Keratinocyte (primary cell): ENCODE results near the gene CYP2S1. TPM values are rescaled to one million over a fixed set of nuclear protein-coding genes. Genes with fewer than 3 reads are reported as not detected.

Experiments
- DNase-seq: peaks from one replicate; pipeline ENCODE4 v3.0.0-alpha.2; 2011; ENCODE audit warnings: low read depth, missing footprints, low spot score
- FAIRE-seq: peaks from 2 replicates; lab custom pipeline; 2011; peaks lifted over from hg19 to GRCh38; lab: Jason Lieb, UNC
- H2AFZ ChIP-seq: 2 replicates; pipeline ENCODE4 v1.6.0; 2012; ENCODE audit warnings: low read length, control low read depth, inconsistent platforms; ENCODE audit not compliant: control insufficient read depth
- H3K27ac ChIP-seq: 2 replicates; pipeline ENCODE4 v1.5.1; 2011; ENCODE audit warnings: low read length; ENCODE audit not compliant: control insufficient read depth, insufficient read depth
- H3K27me3 ChIP-seq: 3 replicates; pipeline ENCODE4 v1.6.0; 2011; ENCODE audit warnings: low read length; ENCODE audit not compliant: control insufficient read depth, insufficient read depth; ENCODE audit errors: extremely low read depth
- H3K36me3 ChIP-seq, 2 experiments: 2 replicates in 1 of 2; 3 replicates in 1 of 2; pipeline ENCODE4 v1.5.1; 2011; ENCODE audit warnings: low read length in 2 of 2, mild to moderate bottlenecking in 1 of 2; ENCODE audit not compliant: control insufficient read depth in 2 of 2, insufficient read depth in 2 of 2; ENCODE audit errors: extremely low read depth in 1 of 2
- H3K4me1 ChIP-seq: 3 replicates; pipeline ENCODE4 v1.5.1; 2011; ENCODE audit warnings: low read length; ENCODE audit not compliant: control insufficient read depth, insufficient read depth; ENCODE audit errors: extremely low read depth
- H3K4me2 ChIP-seq: 3 replicates; pipeline ENCODE4 v1.6.0; 2011; ENCODE audit warnings: low read depth, low read length; ENCODE audit not compliant: control insufficient read depth, insufficient read depth; ENCODE audit errors: extremely low read depth
- H3K4me3 ChIP-seq, 3 experiments: fragments of 200-600 bp in 1 of 3; sonication (generic) in 1 of 3; 2 replicates in 2 of 3; 3 replicates in 1 of 3; pipeline ENCODE4 v1.5.1; 2011 to 2016; ENCODE audit warnings: low read length in 3 of 3, mild to moderate bottlenecking in 3 of 3, control low read depth in 2 of 3, inconsistent platforms in 1 of 3, low read depth in 1 of 3, mixed read lengths in 1 of 3, mixed run types in 1 of 3, moderate library complexity in 1 of 3; ENCODE audit not compliant: control insufficient read depth in 2 of 3, insufficient read depth in 2 of 3; ENCODE audit errors: extremely low read depth in 1 of 3
- H3K79me2 ChIP-seq: 2 replicates; pipeline ENCODE4 v1.6.0; 2012; ENCODE audit warnings: low read length; ENCODE audit not compliant: control insufficient read depth, insufficient read depth
- H3K9ac ChIP-seq: 3 replicates; pipeline ENCODE4 v1.6.0; 2011; ENCODE audit warnings: low read length; ENCODE audit not compliant: control insufficient read depth, insufficient read depth; ENCODE audit errors: extremely low read depth
- H3K9me1 ChIP-seq: 3 replicates; pipeline ENCODE4 v1.6.0; 2011; ENCODE audit warnings: low read length; ENCODE audit not compliant: control insufficient read depth, insufficient read depth; ENCODE audit errors: extremely low read depth
- H3K9me3 ChIP-seq: 2 replicates; pipeline ENCODE4 v1.5.1; 2012; ENCODE audit warnings: low read depth, low read length; ENCODE audit not compliant: control insufficient read depth
- H4K20me1 ChIP-seq: 3 replicates; pipeline ENCODE4 v1.6.0; 2011; ENCODE audit warnings: low read length; ENCODE audit not compliant: control insufficient read depth, insufficient read depth; ENCODE audit errors: extremely low read depth
- EZH2 ChIP-seq: IDR thresholded peaks from one replicate; pipeline ENCODE4 v1.6.1; 2012; ENCODE audit warnings: inconsistent platforms, mild to moderate bottlenecking, low read length, moderate library complexity
- dilution Hi-C: fragments of 300-500 bp; cut with MboI; formaldehyde crosslinking; loops from one replicate; pipeline ENCODE4 v1.7.0; 2020; ENCODE audit warnings: low sequenced_read_pairs; ENCODE audit not compliant: extremely low pct_ligation_motif_present
- polyA plus RNA-seq, 5 experiments: library from polyadenylated mRNA; depleted of rRNA in 3 of 5; stranded (reverse) in 3 of 5; stranded (forward) in 1 of 5; unstranded in 1 of 5; fragments of >200 nt; gene quantifications; 1 replicate in 1 of 5; 2 replicates in 3 of 5; 3 replicates in 1 of 5; pipeline versions ENCODE4 v1.2.1 to v1.2.3, GENCODE V29; 2011 to 2012; ENCODE audit warnings: missing spikeins in 2 of 5, low read depth in 1 of 5, low replicate concordance in 1 of 5
- TF ChIP-seq, protein P1 (sequence below), 3 experiments: IDR thresholded peaks in 1 of 3; conservative IDR thresholded peaks in 1 of 3; optimal IDR thresholded peaks in 1 of 3; 2 replicates in 2 of 3; 3 replicates in 1 of 3; pipeline versions ENCODE3 to v1.5.1; 2011; ENCODE audit warnings: low read length in 3 of 3, mild to moderate bottlenecking in 3 of 3, moderate library complexity in 2 of 3, control low read depth in 1 of 3, inconsistent platforms in 1 of 3; ENCODE audit not compliant: insufficient read depth in 2 of 3; ENCODE audit errors: extremely low read depth in 1 of 3

CYP2S1 gene
- polyA plus RNA-seq, 1 donor (not counting 4 experiments of a cell fraction or from before 2014, with no cell fraction given), result 4.9 TPM

GRCh38 chr19:41156207-41156606 is 36.8 kb upstream of the CYP2S1 start:
- Histone ChIP-seq H3K4me3 (no peak overlapping the region), H3K27me3 (no peaks in the 10 kb centered on the region), H3K4me1 (no peaks in the 10 kb centered on the region), H3K9ac (no peak overlapping the region), H3K79me2 (no peaks in the 10 kb centered on the region), H3K9me1 (no peaks in the 10 kb centered on the region), H3K4me2 (no peak overlapping the region), H3K36me3 (no peaks in the 10 kb centered on the region), H3K9me3 (no peaks in the 10 kb centered on the region), H2AFZ (no peak overlapping the region), H4K20me1 (no peaks in the 10 kb centered on the region), H3K27ac (no peak overlapping the region)
- dilution Hi-C loops, result no loop called here
- TF ChIP-seq, protein P1, sequence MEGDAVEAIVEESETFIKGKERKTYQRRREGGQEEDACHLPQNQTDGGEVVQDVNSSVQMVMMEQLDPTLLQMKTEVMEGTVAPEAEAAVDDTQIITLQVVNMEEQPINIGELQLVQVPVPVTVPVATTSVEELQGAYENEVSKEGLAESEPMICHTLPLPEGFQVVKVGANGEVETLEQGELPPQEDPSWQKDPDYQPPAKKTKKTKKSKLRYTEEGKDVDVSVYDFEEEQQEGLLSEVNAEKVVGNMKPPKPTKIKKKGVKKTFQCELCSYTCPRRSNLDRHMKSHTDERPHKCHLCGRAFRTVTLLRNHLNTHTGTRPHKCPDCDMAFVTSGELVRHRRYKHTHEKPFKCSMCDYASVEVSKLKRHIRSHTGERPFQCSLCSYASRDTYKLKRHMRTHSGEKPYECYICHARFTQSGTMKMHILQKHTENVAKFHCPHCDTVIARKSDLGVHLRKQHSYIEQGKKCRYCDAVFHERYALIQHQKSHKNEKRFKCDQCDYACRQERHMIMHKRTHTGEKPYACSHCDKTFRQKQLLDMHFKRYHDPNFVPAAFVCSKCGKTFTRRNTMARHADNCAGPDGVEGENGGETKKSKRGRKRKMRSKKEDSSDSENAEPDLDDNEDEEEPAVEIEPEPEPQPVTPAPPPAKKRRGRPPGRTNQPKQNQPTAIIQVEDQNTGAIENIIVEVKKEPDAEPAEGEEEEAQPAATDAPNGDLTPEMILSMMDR (optimal IDR thresholded peaks at IDR 0.05 in 1 of 3, IDR thresholded peaks at IDR 0.05 in 1 of 3, conservative IDR thresholded peaks at IDR 0.05 in 1 of 3; ENCODE audit: extremely low read depth in 1 of 3, insufficient read depth in 2 of 3, low read length in 3 of 3), result peak in 1 of 3 experiments; percentile 15
- TF ChIP-seq EZH2, result no peak
- DNase-seq, result no peak
- no peak for FAIRE-seq

DNA sequence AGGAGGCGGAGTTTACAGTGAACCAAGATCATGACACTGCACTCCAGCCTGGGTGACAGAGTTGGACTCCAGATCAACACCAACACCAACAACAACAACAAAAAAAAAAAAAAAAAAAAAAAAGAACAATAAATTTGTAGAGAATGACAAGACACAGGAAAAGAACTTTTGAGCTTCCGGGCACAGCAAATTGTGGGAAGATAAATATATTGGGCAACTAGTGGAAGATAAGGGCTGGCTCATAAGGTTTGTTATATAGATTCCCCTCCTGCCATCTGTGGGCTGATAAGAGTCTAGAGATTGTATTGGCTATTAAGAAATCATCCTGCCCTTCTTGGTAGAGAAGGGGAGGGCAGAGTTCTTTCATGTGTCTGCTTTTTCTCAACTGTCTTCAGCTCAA is 33.1 kb upstream of the CYP2S1 start:
- no peak overlapping the region for H3K27ac ChIP-seq
- no peak for FAIRE-seq

More for the DNA sequence above, 33.1 kb upstream of the CYP2S1 start:
- Histone ChIP-seq H3K27me3 (no peaks in the 10 kb centered on the region), H3K4me2 (no peak overlapping the region), H4K20me1 (no peaks in the 10 kb centered on the region), H3K9me3 (no peaks in the 10 kb centered on the region), H3K9me1 (no peaks in the 10 kb centered on the region), H3K79me2 (no peaks in the 10 kb centered on the region), H2AFZ (no peak overlapping the region), H3K9ac (no peak overlapping the region), H3K4me3 (no peak overlapping the region), H3K36me3 (no peaks in the 10 kb centered on the region), H3K4me1 (no peaks in the 10 kb centered on the region)
- DNase-seq, result no peak
- dilution Hi-C loops, result no loop called here
- TF ChIP-seq, protein P1 (optimal IDR thresholded peaks at IDR 0.05 in 1 of 3, IDR thresholded peaks at IDR 0.05 in 1 of 3, conservative IDR thresholded peaks at IDR 0.05 in 1 of 3; ENCODE audit: extremely low read depth in 1 of 3, insufficient read depth in 2 of 3, low read length in 3 of 3), result no peak
- TF ChIP-seq EZH2, result no peak
